CD4-positive, alpha-beta T cell treated with Interleukin-4 for 4 hours (primary cell): ENCODE results near the gene OSBPL9.
"Not testable (repeated sequence)": the region's sequence is repeated elsewhere in the genome, so short reads cannot be mapped to it uniquely, and the experiment has no call there.

Experiments used
- DNase-seq: peaks from one replicate; pipeline ENCODE4 v3.0.0-alpha.2; 2020

The OSBPL9 gene

GRCh38 chr1:51799372-51799771, 182.5 kb downstream of the OSBPL9 start:
- DNase-seq: no peak

- DNase-seq: no peak
Observed at GRCh38 chr1:51814513-51814912, 197.6 kb downstream of the OSBPL9 start.

DNA sequence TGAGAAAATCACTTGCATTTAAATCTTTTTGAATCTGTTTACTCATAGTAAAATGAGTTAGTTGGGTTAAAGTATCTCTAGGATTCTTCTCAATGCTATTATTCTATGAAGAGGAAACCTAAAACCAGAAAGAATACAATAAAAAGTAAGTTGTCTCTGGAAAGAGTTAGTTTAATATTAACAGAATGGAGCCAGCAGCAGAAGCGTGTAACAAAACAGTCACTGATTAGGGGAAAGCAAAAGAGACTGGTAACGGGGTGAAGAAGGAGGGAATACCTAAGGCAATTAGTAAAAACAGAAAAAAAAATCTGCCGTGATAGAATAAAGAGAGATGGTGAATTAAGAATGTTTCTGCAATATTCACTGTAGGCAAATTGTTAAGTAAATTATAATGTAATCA, 201.6 kb downstream of the OSBPL9 start:
- no peak for DNase-seq

GRCh38 chr1:51819021-51819420, 202.1 kb downstream of the OSBPL9 start:
- not testable (repeated sequence) for DNase-seq

DNA sequence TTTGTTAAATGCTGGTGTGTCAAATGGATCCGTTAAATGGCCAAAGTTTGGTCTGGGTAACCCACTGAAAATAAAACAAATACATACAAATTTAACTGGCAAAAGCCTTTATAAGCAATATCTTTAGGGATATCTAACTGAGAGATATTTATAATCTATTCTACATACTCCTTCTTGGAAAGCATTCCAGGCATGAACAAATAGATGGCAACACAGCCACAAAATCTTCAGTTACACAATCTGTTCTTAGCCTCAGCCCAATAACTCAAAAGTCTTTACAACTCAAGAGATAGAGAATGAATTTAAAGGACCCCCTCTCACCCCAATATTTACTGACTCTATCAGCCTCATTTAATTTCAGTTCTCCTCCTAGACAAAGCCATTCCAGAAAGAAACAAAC, 202.9 kb downstream of the OSBPL9 start:
- no peak for DNase-seq

DNA sequence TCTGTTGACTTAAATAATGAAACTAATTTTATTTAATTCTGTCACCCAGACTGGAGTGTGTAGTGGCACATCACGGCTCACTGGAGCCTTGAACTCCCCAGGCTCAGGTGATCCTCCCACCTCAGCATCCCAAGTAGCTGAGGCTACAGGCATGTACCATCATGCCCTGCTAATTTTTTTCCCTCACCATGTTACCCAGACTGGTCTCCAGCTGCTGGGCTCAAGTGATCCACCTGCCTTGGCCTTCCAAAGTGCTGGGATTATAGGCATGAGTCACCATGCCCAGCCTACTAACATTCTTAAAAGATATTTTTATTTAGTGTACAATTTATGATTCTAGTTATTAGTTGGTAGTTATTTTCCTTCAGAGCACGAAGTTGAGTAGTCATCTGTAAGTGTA, 212.2 kb downstream of the OSBPL9 start:
- no peak for DNase-seq

GRCh38 chr1:51833700-51834099, 216.8 kb downstream of the OSBPL9 start:
- no peak for DNase-seq

DNA sequence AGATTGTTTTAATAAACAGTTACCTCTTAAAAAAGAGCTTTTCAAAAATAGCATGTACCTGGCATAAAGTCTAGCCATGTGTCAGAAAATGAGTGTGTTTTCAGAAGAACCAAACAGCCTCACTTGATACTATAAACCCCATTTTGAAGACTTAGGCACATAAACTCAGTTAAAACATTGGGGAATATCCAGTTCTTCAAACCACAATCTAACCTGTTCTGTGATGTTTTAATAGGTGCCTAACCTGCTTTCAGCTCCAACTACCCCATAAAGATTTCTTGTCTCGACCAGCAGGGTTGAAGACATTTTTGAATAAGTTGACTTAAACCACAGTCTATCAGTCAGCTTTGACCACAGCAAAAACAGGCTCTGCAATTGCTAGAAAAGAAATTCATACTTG, 220.4 kb downstream of the OSBPL9 start:
- DNase-seq: no peak
